SK-N-SH (cell line): Measurements from ENCODE around the gene EPHB2. TPM values are rescaled to one million over a fixed set of nuclear protein-coding genes. Genes with fewer than 3 reads are reported as not detected.
A peak's percentile ranks its signal among the peaks of the same experiment; 100 is the strongest.

Experiments used
- CTCF ChIA-PET: fragments of 300-600, 350-600 bp; formaldehyde crosslinking; extraction: SDS; loops from one replicate; lab custom pipeline; 2021; lab: Yijun Ruan, JAX
- POLR2A ChIA-PET: fragments of 350-600 bp; sonication (Branson Sonifier 250); formaldehyde crosslinking; extraction: SDS; loops from one replicate; lab custom pipeline; 2020; ENCODE audit warnings: antibody characterized with exemption, inconsistent platforms; lab: Yijun Ruan, JAX
- DNase-seq: peaks from one replicate; pipeline ENCODE4 v3.0.0; 2012
- H2AFZ ChIP-seq: fragments of 200-600 bp; sonication (generic); 2 replicates; pipeline ENCODE4 v1.8.1; 2016; ENCODE audit warnings: antibody characterized with exemption, mild to moderate bottlenecking, low read depth
- H3F3A ChIP-seq: fragments of 200-600 bp; sonication (generic); replicated peaks from 2 replicates; pipeline ENCODE3; 2016; ENCODE audit warnings: antibody characterized with exemption, mild to moderate bottlenecking; ENCODE audit not compliant: insufficient read depth
- H3K27ac ChIP-seq, 2 experiments: fragments of 200-500 bp in 1 of 2; fragments of 200-600 bp in 1 of 2; sonication (Bioruptor generic) in 1 of 2; sonication (generic), shearing (Covaris generic) in 1 of 2; 2 replicates each; pipeline versions ENCODE4 v1.5.1 to v1.6.1; 2014 to 2016; ENCODE audit warnings: low read depth in 2 of 2, inconsistent platforms in 1 of 2, low read length in 1 of 2, mild to moderate bottlenecking in 1 of 2, mixed read lengths in 1 of 2
- H3K27me3 ChIP-seq: fragments of 200-600 bp; sonication (generic), shearing (Covaris generic); 2 replicates; pipeline ENCODE4 v1.6.1; 2016; ENCODE audit warnings: mixed run types; ENCODE audit not compliant: insufficient read depth
- H3K36me3 ChIP-seq, 2 experiments: fragments of 200-500 bp in 1 of 2; fragments of 200-600 bp in 1 of 2; sonication (Bioruptor generic) in 1 of 2; sonication (generic) in 1 of 2; replicated peaks in 1 of 2; 2 replicates each; pipeline versions ENCODE3 to v1.5.1; 2014 to 2016; ENCODE audit warnings: low read length in 1 of 2, mild to moderate bottlenecking in 1 of 2; ENCODE audit not compliant: insufficient read depth in 2 of 2, control insufficient read depth in 1 of 2
- H3K4me1 ChIP-seq, 2 experiments: fragments of 200-500 bp in 1 of 2; fragments of 200-600 bp in 1 of 2; sonication (Bioruptor generic) in 1 of 2; sonication (generic), shearing (Covaris generic) in 1 of 2; 2 replicates each; pipeline versions ENCODE4 v1.5.1 to v1.6.1; 2014 to 2016; ENCODE audit warnings: low read depth in 1 of 2, low read length in 1 of 2, mixed run types in 1 of 2; ENCODE audit not compliant: insufficient read depth in 2 of 2, control insufficient read depth in 1 of 2
- H3K4me2 ChIP-seq: fragments of 200-600 bp; sonication (generic), shearing (Covaris generic); 2 replicates; pipeline ENCODE4 v1.6.1; 2017; ENCODE audit warnings: mixed run types
- H3K4me3 ChIP-seq, 2 experiments: fragments of 200-500 bp in 1 of 2; fragments of 200-600 bp in 1 of 2; sonication (Bioruptor generic) in 1 of 2; sonication (generic), shearing (Covaris generic) in 1 of 2; 2 replicates each; pipeline versions ENCODE4 v1.5.1 to v1.8.1; 2014 to 2016; ENCODE audit warnings: low read depth in 2 of 2, inconsistent platforms in 1 of 2, low read length in 1 of 2, mild to moderate bottlenecking in 1 of 2, mixed read lengths in 1 of 2, moderate library complexity in 1 of 2
- H3K79me2 ChIP-seq: fragments of 200-600 bp; sonication (generic); 2 replicates; pipeline ENCODE4 v1.8.1; 2017; ENCODE audit warnings: mild to moderate bottlenecking; ENCODE audit not compliant: insufficient read depth
- H3K9ac ChIP-seq: fragments of 200-600 bp; sonication (generic); 2 replicates; pipeline ENCODE4 v1.6.1; 2017; ENCODE audit warnings: mixed run types
- H3K9me2 ChIP-seq: fragments of 200-600 bp; sonication (generic); 2 replicates; pipeline ENCODE4 v1.6.1; 2017; ENCODE audit warnings: mixed run types
- H3K9me3 ChIP-seq: fragments of 200-600 bp; sonication (generic); 2 replicates; pipeline ENCODE4 v1.6.1; 2017; ENCODE audit warnings: mixed run types, mild to moderate bottlenecking, moderate library complexity
- H4K20me1 ChIP-seq: fragments of 200-600 bp; sonication (generic); 2 replicates; pipeline ENCODE4 v1.6.1; 2017; ENCODE audit warnings: mild to moderate bottlenecking, mixed run types; ENCODE audit not compliant: insufficient read depth
- CTCF ChIP-seq: fragments of 200-600 bp; sonication (generic); IDR thresholded peaks from 2 replicates; pipeline ENCODE4 v1.6.1; 2017; ENCODE audit warnings: antibody characterized with exemption, mild to moderate bottlenecking, moderate library complexity
- ELF1 ChIP-seq: IDR thresholded peaks from 2 replicates; pipeline ENCODE4 v1.4.0; 2012
- EP300 ChIP-seq, 2 experiments: IDR thresholded peaks; 2 replicates each; pipeline versions ENCODE4 v1.4.0 to v1.6.1; 2012; ENCODE audit warnings: borderline replicate concordance in 1 of 2, low read depth in 1 of 2, low read length in 1 of 2
- EZH2phosphoT487 ChIP-seq: fragments of 200-600 bp; sonication (generic); IDR thresholded peaks from 2 replicates; pipeline ENCODE4 v1.6.1; 2017; ENCODE audit warnings: low read depth, mixed run types, mild to moderate bottlenecking, antibody characterized with exemption, moderate library complexity, borderline replicate concordance
- FOSL2 ChIP-seq: IDR thresholded peaks from 2 replicates; pipeline ENCODE4 v1.4.0; 2012; ENCODE audit warnings: low read depth, mild to moderate bottlenecking, moderate library complexity, borderline replicate concordance
- FOXM1 ChIP-seq: IDR thresholded peaks from 2 replicates; pipeline ENCODE4 v1.4.0; 2012; ENCODE audit warnings: low read depth, mild to moderate bottlenecking
- GABPA ChIP-seq: IDR thresholded peaks from 2 replicates; pipeline ENCODE4 v1.4.0; 2012; ENCODE audit warnings: low read depth, mild to moderate bottlenecking
- JUND ChIP-seq: IDR thresholded peaks from 2 replicates; pipeline ENCODE4 v1.4.0; 2012
- MAX ChIP-seq: IDR thresholded peaks from 2 replicates; pipeline ENCODE4 v1.4.0; 2012; ENCODE audit warnings: low read depth
- MXI1 ChIP-seq: IDR thresholded peaks from 2 replicates; pipeline ENCODE4 v1.6.1; 2012; ENCODE audit warnings: mild to moderate bottlenecking, low read depth, low read length, improper control_type of control experiment
- NFIC ChIP-seq: IDR thresholded peaks from 2 replicates; pipeline ENCODE4 v1.4.0; 2012; ENCODE audit warnings: borderline replicate concordance
- NRF1 ChIP-seq: IDR thresholded peaks from 2 replicates; pipeline ENCODE4 v1.6.1; 2012; ENCODE audit warnings: low read depth, mild to moderate bottlenecking, low read length
- PBX3 ChIP-seq: IDR thresholded peaks from 2 replicates; pipeline ENCODE4; 2012
- POLR2AphosphoS5 ChIP-seq: IDR thresholded peaks from 2 replicates; pipeline ENCODE4 v1.6.1; 2012; ENCODE audit warnings: low read depth, low read length
- RCOR1 ChIP-seq: fragments of 150-350 bp; IDR thresholded peaks from 2 replicates; pipeline ENCODE4 v1.6.1; 2017; ENCODE audit warnings: antibody characterized with exemption, low read length
- RFX5 ChIP-seq: IDR thresholded peaks from 2 replicates; pipeline ENCODE4 v1.6.1; 2012; ENCODE audit warnings: mild to moderate bottlenecking, improper control_type of control experiment, low read length
- RXRA ChIP-seq: IDR thresholded peaks from 2 replicates; pipeline ENCODE4 v1.4.0; 2012; ENCODE audit warnings: low read depth, mild to moderate bottlenecking, borderline replicate concordance
- SIN3A ChIP-seq: IDR thresholded peaks from 2 replicates; pipeline ENCODE4 v1.6.1; 2012; ENCODE audit warnings: low read depth, mild to moderate bottlenecking, low read length, moderate library complexity, borderline replicate concordance
- TAF1 ChIP-seq: IDR thresholded peaks from 2 replicates; pipeline ENCODE4 v1.6.1; 2012; ENCODE audit warnings: low read depth, mild to moderate bottlenecking, low read length, moderate library complexity, borderline replicate concordance
- TCF12 ChIP-seq: IDR thresholded peaks from 2 replicates; pipeline ENCODE4 v1.4.0; 2012
- TEAD4 ChIP-seq: IDR thresholded peaks from 2 replicates; pipeline ENCODE4 v1.4.0; 2012; ENCODE audit warnings: mild to moderate bottlenecking, borderline replicate concordance; ENCODE audit not compliant: insufficient read depth
- USF1 ChIP-seq: IDR thresholded peaks from 2 replicates; pipeline ENCODE4 v1.4.0; 2012; ENCODE audit warnings: low read depth, borderline replicate concordance
- USF2 ChIP-seq: fragments of 150-350 bp; IDR thresholded peaks from 2 replicates; pipeline ENCODE4 v1.6.1; 2017; ENCODE audit warnings: antibody characterized with exemption, low read length, low read depth, borderline replicate concordance
- YY1 ChIP-seq: IDR thresholded peaks from 2 replicates; pipeline ENCODE4 v1.4.0; 2012; ENCODE audit warnings: low read depth, mild to moderate bottlenecking
- ZBTB33 ChIP-seq: IDR thresholded peaks from 2 replicates; pipeline ENCODE4 v1.4.0; 2012; ENCODE audit warnings: low read depth, borderline replicate concordance
- WGBS: methylation state at CpG from one replicate; pipeline ENCODE4 v1.1.6; 2017; ENCODE audit warnings: low lambda C conversion rate; 5-methylcytosine and 5-hydroxymethylcytosine counted together
- polyA plus RNA-seq, 3 experiments: library from polyadenylated mRNA; depleted of rRNA; stranded (reverse); fragments of >200 nt; gene quantifications; 2 replicates each; pipeline ENCODE4 v1.2.3, GENCODE V29; 2012

The EPHB2 gene
- polyA plus RNA-seq, 1 of the 3 experiments (the other 2 are of a cell fraction), result 25.2 TPM

GRCh38 chr1:22749919-22750684, 39.5 kb downstream of the EPHB2 start:
- peaks cover 37% of the 10 kb centered on the region for H3K79me2 ChIP-seq
- H2AFZ ChIP-seq, result no peak overlapping the region
- H3F3A ChIP-seq, result peaks cover 72% of the 10 kb centered on the region
- peak overlapping the region; percentile 68 to 96 for H3K27ac ChIP-seq
- no peak overlapping the region for H3K4me3 ChIP-seq
- H3K9ac ChIP-seq, result peak overlapping the region; percentile 68
- POLR2A ChIA-PET, result no interaction called here
- no peaks in the 10 kb centered on the region for H3K9me2 ChIP-seq
- no peaks in the 10 kb centered on the region for H4K20me1 ChIP-seq
- no peaks in the 10 kb centered on the region for H3K36me3 ChIP-seq
- H3K9me3 ChIP-seq, result no peaks in the 10 kb centered on the region
- 6% methylated on average over 5 of the region's 5 CpGs for whole genome bisulfite sequencing
- H3K27me3 ChIP-seq, result no peaks in the 10 kb centered on the region
- H3K4me1 ChIP-seq, result peaks cover 41 to 51% of the 10 kb centered on the region in 2 experiments
- CTCF ChIA-PET, result interaction anchor here (0.5 to 4.2 kb wide), 4 partner anchors 46 to 87 kb away, joined by 3 to 19 read pairs (median 3); no protein-coding TSS in a partner anchor
- H3K4me2 ChIP-seq, result peak overlapping the region; percentile 65
- TF ChIP-seq EP300 (IDR thresholded peaks at IDR 0.05; ENCODE audit: borderline replicate concordance in 1 of 2, low read depth in 1 of 2, low read length in 1 of 2) (peak in 1 of 2 experiments; percentile 73; a peak in 2 of 4 replicates), SIN3A (peak; percentile 88; the same call in 1 of the 2 replicates), POLR2AphosphoS5 (peak; percentile 46; the same call in 1 of the 2 replicates), RCOR1 (no peak), RXRA (peak; percentile 72; the same call in 1 of the 2 replicates), ELF1 (peak; percentile 87), JUND (peak; percentile 83), NRF1 (no peak), PBX3 (peak; percentile 79), NFIC (peak; percentile 72; the same call in 1 of the 2 replicates), USF2 (no peak), ZBTB33 (peak; percentile 62; the same call in 1 of the 2 replicates), EZH2phosphoT487 (no peak), FOXM1 (no peak), CTCF (no peak), RFX5 (no peak), YY1 (no peak), TEAD4 (peak; percentile 52; the same call in 1 of the 2 replicates), MAX (peak; percentile 77; the same call in 1 of the 2 replicates), TAF1 (no peak), FOSL2 (peak; percentile 84), MXI1 (no peak), GABPA (peak; percentile 67), TCF12 (peak; percentile 85), USF1 (no peak)
- no peak for DNase-seq
